AG08396 (cell line): ENCODE results near the gene SWT1.
"Not testable (repeated sequence)": the region's sequence is repeated elsewhere in the genome, so short reads cannot be mapped to it uniquely, and the experiment has no call there.

Experiments used
- DNase-seq: peaks from one replicate; pipeline ENCODE4 v3.0.0; 2012; ENCODE audit warnings: low spot score, mixed read lengths

SWT1 gene

DNA sequence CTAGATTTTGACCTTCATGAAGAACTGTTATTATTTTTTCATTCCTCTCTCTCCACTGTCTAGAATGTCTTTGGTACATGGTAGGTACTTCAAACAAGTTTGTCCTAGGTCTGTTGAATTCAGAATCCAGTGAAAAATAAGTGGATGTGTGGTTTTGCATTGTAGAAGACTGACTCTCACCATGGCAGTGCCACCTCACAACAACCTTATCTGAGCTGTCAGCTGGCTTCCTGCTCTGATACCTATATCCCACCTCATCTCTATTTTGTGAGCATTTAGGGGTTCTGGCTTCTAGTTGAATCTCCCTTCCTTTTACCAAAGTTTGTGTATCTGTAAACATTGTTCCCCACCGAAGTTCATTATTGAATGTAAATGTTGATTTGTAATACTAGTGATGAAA is 9.1 kb downstream of the SWT1 start:
- DNase-seq = no peak

GRCh38 chr1:185170291-185170848 is 13.4 kb downstream of the SWT1 start:
- peak; percentile 57 for DNase-seq

DNA sequence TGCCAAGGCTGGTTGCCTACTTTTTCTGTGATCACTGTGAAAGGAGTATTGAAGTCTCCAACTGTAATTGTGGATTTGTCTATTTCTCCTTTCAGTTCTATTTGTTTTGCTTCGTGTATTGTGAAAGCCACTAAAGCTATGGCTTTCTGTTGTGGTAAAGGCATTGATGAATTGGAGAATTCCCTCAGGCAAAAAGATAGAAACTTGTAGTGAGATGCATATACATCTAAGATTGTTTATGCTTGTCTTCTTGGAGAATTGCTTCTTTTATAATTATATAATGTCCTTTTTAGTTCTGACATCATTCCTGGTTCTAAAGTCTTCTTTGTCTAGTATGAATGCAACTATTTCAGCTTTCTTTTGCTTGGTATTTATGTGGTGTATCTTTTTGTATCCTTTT is 36.8 kb downstream of the SWT1 start:
- no peak for DNase-seq

- not testable (repeated sequence) for DNase-seq
These were observed 41.7 kb downstream of the SWT1 start for GRCh38 chr1:185198712-185199111.

DNA sequence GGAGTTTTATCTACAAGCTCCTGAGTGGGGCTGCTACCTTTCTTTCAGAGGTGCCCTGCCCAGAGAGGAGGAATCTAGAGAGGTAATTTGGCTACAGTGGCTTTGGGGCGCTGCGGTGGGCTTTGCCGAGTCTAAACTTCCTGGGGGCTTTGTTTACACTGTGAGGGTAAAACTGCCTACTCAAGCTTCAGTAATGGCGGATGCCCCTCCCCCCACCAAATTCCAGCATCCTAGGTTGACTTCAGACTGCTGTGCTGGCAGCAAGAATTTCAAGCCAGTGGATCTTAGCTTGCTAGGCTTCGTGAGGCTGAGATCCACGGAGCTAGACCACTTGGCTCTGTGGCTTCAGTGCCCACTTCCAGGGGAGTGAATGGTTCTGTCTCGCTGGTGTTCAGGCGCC is 43.9 kb downstream of the SWT1 start:
- DNase-seq = no peak

GRCh38 chr1:185207170-185207569 is 50.2 kb downstream of the SWT1 start:
- DNase-seq = no peak

DNA sequence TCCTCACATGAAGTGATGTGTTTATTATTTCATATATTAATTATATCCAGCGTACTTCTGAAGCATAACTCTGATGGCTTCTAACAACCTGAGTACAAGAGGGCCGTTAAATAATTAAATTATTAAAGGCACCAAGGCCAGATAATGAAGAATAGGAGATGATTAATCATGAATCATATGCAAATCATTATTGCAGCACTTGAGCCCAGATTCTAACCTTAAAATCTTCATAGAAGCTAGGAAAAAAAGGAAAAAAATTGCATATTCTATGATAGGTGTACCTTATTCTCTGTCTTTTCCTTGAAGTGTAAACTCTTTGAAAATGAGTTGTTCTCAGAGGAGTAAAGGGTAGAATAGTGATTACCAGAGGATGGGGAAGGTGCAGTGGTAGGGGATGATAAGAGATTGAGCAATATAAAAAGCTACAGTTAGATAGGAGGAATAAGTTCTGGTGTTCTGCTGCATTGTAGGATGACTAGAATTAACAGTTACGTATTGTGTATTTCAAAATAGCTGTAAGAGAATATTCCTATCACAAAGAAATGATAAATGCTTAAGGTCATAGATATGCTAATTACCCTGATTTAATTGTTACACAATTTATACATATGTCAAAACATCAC is 51.1 kb downstream of the SWT1 start:
- no peak for DNase-seq

GRCh38 chr1:185208626-185209180 is 51.7 kb downstream of the SWT1 start:
- no peak for DNase-seq

- not testable (repeated sequence) for DNase-seq
These were observed 52.4 kb downstream of the SWT1 start for GRCh38 chr1:185209357-185209756.

- no peak for DNase-seq
These were observed 56.1 kb downstream of the SWT1 start for GRCh38 chr1:185213091-185213490.

DNA sequence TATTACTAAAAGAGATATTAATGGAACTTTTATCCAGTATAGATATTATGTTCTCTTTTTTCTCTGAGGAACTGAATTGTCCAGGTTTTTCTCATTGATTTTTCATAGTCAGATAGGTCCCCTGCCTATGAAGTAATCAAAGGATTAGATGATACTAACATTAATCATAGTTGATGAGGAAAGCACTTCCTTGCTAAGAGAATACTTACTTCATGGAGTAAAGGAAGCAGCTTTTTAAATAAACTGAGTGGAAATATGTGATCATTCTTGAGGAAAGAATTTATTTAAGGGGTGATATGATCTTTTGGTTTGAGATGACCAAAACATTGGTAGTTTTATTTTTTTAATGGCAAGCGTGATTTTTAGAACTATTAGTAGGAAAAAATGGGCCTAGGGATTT is 58.9 kb downstream of the SWT1 start:
- peak; percentile 2 for DNase-seq

- DNase-seq = no peak
These were observed 67.2 kb downstream of the SWT1 start for GRCh38 chr1:185224132-185224531.

DNA sequence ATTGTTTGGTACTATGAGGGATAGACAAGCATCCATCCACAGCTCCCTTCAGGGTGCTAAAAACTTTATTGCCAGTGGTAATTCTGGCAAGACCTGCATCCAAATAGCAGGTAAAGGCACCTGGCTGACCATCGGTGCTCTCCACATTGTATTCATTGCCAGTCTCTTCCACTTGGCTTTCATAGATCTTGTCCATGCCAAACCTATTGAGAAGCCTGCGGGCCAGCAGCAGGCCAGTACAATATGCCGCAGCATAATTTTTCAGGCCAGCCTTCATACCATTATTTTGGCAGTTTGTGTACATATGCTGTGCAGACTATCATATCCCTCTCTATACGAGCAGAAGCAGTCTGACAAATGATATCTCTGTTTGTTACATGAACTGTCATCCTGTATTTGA is 70.2 kb downstream of the SWT1 start:
- DNase-seq = no peak

GRCh38 chr1:185228979-185229378 is 72.0 kb downstream of the SWT1 start:
- no peak for DNase-seq

DNA sequence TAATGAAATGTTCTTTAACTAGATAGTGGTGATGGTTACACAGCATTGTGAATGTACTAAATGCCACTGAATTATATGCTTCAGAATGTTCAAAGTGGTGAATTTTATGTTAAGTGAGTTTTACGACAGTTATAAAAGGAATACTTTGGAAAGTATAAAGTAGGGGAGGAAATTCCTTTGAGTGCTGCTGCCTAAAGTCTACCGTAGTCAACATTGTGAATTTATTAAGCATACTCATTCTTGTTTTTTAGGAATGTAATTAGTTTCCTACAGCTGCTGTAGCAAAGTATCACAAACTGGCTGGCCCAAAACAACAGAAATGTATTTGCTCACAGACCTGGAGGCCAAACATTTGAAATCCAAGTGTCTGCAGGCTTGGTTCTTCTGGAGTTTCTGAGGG is 73.0 kb downstream of the SWT1 start:
- no peak for DNase-seq

DNA sequence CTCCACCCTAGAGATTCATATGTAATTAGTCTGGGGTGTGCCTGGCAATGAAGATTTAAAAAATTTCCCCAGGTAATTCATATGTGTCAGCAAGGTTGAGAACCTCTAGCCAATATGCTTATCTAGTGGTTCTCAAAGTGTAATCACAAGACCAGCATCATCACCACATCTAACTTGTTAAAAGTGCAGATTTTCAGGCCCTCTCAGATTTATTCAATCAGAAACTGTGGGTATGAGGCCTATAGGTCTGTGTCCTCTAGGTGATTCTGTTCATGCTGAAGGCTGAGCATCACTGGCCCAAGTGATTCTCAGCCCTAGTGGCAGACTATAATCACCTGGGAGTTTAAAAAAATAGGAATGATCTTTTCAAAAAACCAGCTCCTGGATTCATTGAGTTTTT is 75.9 kb downstream of the SWT1 start:
- no peak for DNase-seq

- not testable (repeated sequence) for DNase-seq
These were observed 77.2 kb downstream of the SWT1 start for GRCh38 chr1:185234183-185234582.

DNA sequence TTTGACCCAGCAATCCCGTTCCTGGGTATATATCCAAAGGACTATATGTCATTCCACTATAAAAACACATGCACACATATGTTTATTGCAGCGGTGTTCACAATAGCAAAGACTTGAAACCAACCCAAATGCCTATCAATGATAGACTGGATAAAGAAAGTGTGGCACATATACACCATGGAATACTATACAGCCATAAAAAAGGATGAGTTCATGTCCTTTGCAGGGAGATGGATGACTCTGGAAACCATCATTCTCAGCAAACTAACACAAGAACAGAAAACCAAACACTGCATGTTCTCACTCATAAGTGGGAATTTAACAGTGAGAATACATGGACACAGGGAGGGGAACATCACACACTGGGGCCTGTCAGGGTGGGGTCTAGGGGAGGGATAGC is 80.2 kb downstream of the SWT1 start:
- not testable (repeated sequence) for DNase-seq

GRCh38 chr1:185237661-185238060 is 80.7 kb downstream of the SWT1 start:
- no peak for DNase-seq

DNA sequence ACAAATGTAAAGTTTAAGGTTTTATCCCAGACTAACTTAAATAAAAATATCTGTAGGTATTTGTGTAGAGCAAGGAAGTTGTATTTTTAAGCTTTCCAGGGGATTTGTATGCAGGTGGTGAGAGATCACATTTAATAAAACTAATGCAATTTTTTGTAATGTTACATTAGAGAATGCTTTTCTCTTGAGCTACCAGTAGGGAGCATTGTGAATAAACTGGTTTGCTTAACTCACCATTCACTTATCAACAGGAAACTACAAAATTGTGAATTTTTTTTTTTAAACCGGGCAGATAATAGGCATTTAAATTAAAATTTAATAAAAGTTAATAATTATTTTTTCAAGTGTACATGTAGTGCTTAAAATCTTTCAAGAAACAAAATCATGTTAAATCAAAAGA is 81.5 kb downstream of the SWT1 start:
- DNase-seq = no peak

GRCh38 chr1:185239861-185240260 is 82.9 kb downstream of the SWT1 start:
- DNase-seq = no peak

DNA sequence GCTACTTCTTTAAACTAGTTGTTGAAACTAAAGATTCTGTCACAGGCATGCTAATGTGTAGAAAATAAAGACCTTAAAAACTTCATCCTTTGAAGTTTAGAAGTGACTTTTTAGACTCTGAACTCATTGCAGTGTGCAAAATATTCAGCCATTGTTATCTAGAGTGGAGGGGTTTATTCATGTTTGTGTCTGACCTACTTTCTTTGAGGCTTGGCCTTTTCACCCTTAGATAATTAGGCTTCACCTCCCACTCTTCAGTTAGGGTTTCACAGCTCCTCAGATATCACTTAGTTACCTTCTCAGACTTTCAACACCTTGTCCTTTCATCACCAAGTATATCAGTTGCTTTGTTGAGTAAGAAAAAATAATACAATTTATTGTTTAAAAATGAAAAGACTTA is 84.2 kb downstream of the SWT1 start:
- DNase-seq = no peak

- peak; percentile 26 for DNase-seq
These were observed 87.2 kb downstream of the SWT1 start for GRCh38 chr1:185244015-185244747.
